GM12864 (cell line): ENCODE measurements around the gene KCNG2.

Experiments
- DNase-seq: peaks from one replicate; pipeline ENCODE4 v3.0.0-alpha.2; 2011; ENCODE audit warnings: low read depth
- H3K4me3 ChIP-seq: 2 replicates; pipeline ENCODE4 v1.5.1; 2011; ENCODE audit warnings: mild to moderate bottlenecking, low read depth, low read length, control low read depth
- TF ChIP-seq, protein P1 (sequence below): IDR thresholded peaks from 2 replicates; pipeline ENCODE4 v1.5.1; 2011; ENCODE audit warnings: low read depth, mild to moderate bottlenecking, moderate library complexity, low read length, control low read depth, inconsistent platforms; ENCODE audit errors: missing control alignments

Gene KCNG2

DNA sequence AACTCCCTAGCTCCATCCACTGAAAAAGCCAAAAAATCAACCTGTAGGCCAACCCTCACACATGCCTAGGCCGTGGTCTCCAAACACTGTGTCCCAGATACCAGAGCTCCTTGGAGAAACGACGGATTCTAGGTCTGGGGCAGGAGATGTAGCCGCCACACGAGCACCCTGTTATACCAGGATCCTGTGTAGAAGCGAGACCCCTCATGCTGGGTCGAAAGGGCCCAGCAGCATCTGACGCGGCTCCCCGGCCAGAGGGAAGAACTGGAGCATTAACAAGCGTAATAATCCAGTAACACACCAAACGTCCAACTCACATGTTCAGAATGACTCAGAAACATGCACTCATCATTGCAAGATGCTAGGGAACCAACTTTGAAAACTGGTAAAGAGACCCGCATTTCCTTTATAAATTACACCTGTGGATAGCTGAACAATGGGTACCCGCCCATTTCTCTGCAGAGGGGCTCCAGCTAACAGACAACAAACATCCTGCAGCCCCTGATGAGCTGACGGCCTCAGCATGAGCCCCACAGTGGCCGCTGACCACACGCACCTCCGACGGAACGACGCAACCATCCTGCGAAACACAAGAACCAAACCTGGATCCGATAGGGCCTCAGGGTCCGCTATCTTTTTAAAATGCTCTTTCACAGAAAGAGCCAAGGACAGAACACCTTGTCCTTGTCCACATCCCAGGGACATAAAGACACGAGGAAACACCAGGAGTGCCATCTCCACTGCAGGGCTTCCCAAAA lies 139.5 kb downstream of the KCNG2 start:
- DNase-seq = no peak
- TF ChIP-seq, protein P1, sequence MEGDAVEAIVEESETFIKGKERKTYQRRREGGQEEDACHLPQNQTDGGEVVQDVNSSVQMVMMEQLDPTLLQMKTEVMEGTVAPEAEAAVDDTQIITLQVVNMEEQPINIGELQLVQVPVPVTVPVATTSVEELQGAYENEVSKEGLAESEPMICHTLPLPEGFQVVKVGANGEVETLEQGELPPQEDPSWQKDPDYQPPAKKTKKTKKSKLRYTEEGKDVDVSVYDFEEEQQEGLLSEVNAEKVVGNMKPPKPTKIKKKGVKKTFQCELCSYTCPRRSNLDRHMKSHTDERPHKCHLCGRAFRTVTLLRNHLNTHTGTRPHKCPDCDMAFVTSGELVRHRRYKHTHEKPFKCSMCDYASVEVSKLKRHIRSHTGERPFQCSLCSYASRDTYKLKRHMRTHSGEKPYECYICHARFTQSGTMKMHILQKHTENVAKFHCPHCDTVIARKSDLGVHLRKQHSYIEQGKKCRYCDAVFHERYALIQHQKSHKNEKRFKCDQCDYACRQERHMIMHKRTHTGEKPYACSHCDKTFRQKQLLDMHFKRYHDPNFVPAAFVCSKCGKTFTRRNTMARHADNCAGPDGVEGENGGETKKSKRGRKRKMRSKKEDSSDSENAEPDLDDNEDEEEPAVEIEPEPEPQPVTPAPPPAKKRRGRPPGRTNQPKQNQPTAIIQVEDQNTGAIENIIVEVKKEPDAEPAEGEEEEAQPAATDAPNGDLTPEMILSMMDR = no peak
- no peak overlapping the region for H3K4me3 ChIP-seq

DNA sequence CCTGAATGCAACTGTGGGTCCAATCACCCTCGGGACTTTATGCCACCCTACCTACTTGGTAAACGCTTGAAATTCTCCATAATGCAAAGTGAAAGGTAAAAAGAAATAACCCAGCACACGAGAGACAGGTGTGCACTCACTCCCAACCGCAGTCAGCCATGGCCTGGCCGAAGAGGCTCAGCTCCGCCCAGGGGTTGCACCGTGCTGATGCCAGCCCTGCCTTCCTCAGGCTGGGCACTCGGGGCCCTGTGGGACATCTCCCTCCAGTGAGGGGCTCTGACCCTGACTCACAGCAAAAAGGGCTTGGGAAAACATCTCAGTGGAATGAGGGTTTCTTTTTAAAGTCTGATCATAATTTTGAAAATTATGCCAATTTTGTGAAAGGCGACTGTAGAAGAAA lies 140.5 kb downstream of the KCNG2 start:
- no peak for DNase-seq
- TF ChIP-seq, protein P1 = no peak
- no peak overlapping the region for H3K4me3 ChIP-seq

DNA sequence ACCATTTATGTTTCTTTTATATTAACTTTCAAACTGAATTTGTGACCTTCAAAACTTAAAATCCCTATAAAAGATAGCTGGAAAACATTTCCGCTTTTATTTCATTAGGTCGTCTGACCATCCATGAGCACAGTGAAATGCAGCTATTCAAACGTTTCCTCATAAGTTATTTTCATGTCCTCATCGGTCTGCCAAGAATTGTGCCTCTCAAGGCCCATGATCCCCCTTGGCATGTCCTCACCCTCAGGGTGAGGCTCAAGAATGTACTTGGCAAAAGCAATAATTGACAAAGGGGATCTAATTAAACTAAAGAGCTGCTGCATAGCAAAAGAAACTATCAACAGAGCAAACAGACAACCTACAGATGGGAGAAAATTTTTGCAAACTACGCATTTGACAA lies 141.4 kb downstream of the KCNG2 start:
- TF ChIP-seq, protein P1 = no peak
- no peak for DNase-seq
- H3K4me3 ChIP-seq = no peak overlapping the region

DNA sequence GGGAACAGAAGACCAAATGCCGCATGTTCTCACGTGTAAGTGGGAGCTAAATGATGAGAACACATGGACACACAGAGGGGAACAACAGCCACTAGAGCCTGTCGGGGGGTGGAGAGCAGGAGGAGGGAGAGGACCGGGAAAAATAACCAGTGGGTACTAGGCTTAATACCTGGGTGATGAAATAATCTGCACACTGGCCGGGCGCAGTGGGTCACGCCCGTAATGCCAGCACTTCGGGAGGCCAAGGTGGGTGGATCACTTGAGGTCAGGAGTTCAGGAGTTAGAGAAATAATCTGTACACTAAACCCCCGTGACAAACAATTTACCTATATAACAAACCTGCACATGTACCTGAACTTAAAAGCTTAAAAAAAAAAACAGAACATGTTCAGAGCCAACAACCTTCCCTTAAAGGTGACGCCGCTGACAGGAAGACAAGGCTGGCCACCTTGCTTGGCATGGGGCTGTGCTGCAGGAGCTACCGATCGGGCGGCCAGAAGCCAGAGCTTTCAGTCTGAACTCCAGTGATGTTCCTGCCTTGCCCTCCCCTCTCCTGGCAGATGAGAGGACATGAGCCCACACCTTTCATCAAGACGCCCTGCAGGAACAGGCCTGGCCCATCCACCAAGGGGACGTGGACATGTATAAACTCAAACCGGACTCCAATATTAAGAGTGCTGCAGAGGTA lies 142.5 kb downstream of the KCNG2 start:
- no peak for DNase-seq
- TF ChIP-seq, protein P1 = no peak
- no peak overlapping the region for H3K4me3 ChIP-seq

DNA sequence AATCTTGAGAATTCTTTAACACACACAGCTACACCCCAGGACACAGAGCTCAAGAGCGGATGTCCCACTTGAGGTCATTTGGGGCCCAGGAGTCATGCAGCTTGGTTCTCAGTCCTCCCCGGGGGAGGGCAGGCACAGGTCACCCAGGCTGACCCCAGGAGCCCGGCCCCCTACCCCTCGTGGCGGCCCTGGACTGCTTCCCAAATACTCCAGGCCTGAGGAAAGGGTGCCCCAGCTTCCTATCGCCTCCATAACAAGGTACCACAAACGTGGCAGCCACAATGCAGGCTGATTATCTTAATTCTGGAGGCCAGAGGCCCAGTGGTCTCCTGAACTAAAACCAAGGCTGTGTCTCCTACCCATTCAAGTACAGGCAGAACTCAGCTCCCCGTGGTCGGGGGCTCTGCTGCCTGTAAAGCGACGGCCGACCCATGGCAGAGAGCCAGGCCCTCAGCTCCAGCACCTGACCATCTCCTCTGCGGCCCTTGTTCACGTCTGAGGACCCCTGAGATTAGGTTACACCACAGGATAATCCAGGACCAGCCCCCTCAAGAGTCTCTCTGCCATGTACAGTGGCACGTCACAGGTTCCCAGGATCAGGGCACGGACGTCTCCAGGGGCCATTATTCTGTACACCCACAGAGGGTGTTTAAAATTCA lies 143.2 kb downstream of the KCNG2 start:
- no peak overlapping the region for H3K4me3 ChIP-seq
- TF ChIP-seq, protein P1 = no peak
- DNase-seq = no peak

DNA sequence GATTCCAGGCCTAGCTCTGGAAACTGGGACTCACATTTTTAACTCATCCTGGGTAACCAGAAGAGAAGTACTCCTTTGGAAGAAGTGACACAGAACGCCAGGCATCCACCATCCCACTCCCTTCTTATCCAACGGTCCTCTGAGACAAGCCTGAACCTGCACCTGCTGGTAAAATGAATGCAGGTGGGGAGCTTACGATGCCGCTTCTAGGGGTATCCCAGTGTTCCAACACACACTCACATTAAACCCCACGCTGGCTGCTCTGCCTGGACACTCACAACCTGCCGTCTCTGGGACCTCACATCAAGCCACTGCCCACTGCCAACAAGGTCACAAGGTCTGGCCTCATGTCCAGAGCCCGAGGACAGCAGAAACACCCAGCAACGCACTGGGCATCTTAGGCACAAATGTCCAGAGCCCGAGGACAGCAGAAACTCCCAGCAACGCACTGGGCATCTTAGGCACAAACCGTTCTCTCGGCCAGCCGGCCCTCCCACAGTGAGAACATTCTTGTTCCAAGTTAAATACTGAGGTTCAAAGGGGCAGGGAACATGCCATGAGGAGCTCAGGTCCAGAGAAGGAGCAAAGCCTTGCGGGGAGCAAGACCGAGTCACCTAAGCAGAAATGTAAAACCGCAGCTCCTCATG lies 143.9 kb downstream of the KCNG2 start:
- H3K4me3 ChIP-seq = no peak overlapping the region
- no peak for DNase-seq
- TF ChIP-seq, protein P1 = no peak
